Neural cell (in vitro differentiated cells): ENCODE measurements around the gene CATSPERE. TPM values are rescaled to one million over a fixed set of nuclear protein-coding genes. Genes with fewer than 3 reads are reported as not detected.

ENCODE experiments used
- H2AFZ ChIP-seq: fragments of 200-600, 300-800 bp; sonication (generic), shearing (Covaris generic); 2 replicates; pipeline ENCODE4 v1.6.0; 2014; ENCODE audit warnings: low read depth, mild to moderate bottlenecking, antibody characterized with exemption, low read length, moderate library complexity
- H3F3A ChIP-seq: fragments of 200-600 bp; shearing (Covaris generic); 2 replicates; pipeline ENCODE4 v1.6.1; 2016; ENCODE audit warnings: mild to moderate bottlenecking, moderate library complexity, mixed read lengths, antibody characterized with exemption, low read length; ENCODE audit not compliant: insufficient read depth, poor library complexity, severe bottlenecking
- H3K27ac ChIP-seq: fragments of 200-600, 300-800 bp; sonication (generic), shearing (Covaris generic); 2 replicates; pipeline ENCODE4 v1.5.1; 2014; ENCODE audit warnings: mild to moderate bottlenecking, low read length, moderate library complexity
- H3K27me3 ChIP-seq: fragments of 300-800, 200-600 bp; sonication (generic), shearing (Covaris generic); 2 replicates; pipeline ENCODE4 v1.6.0; 2014; ENCODE audit warnings: mild to moderate bottlenecking, low read depth, low read length, moderate library complexity; ENCODE audit not compliant: insufficient read depth
- H3K36me3 ChIP-seq: fragments of 300-800, 200-600 bp; sonication (generic), shearing (Covaris generic); 2 replicates; pipeline ENCODE4 v1.5.1; 2014; ENCODE audit warnings: mild to moderate bottlenecking, antibody characterized with exemption, low read length, moderate library complexity; ENCODE audit not compliant: insufficient read depth
- H3K4me2 ChIP-seq: fragments of 300-800, 200-600 bp; sonication (generic), shearing (Covaris generic); 2 replicates; pipeline ENCODE4 v1.6.0; 2014; ENCODE audit warnings: mild to moderate bottlenecking, low read length
- H3K4me3 ChIP-seq: fragments of 300-800, 200-600 bp; sonication (generic), shearing (Covaris generic); 2 replicates; pipeline ENCODE4 v1.5.1; 2014; ENCODE audit warnings: mild to moderate bottlenecking, low read length, moderate library complexity
- H3K79me2 ChIP-seq: fragments of 200-600 bp; shearing (Covaris generic); replicated peaks from 2 replicates; pipeline ENCODE4 v1.6.0; 2014; ENCODE audit warnings: mild to moderate bottlenecking, low read length, moderate library complexity; ENCODE audit not compliant: insufficient read depth
- H3K9ac ChIP-seq: fragments of 300-800, 200-600 bp; sonication (generic), shearing (Covaris generic); 2 replicates; pipeline ENCODE4 v1.6.1; 2016; ENCODE audit warnings: mild to moderate bottlenecking, low read length, mixed read lengths
- H3K9me2 ChIP-seq: fragments of 200-600 bp; shearing (Covaris generic); 2 replicates; pipeline ENCODE4 v1.6.1; 2016; ENCODE audit warnings: mild to moderate bottlenecking, low read length, mixed read lengths; ENCODE audit not compliant: insufficient read depth
- H3K9me3 ChIP-seq: fragments of 200-600, 300-800 bp; sonication (generic), shearing (Covaris generic); 2 replicates; pipeline ENCODE4 v1.6.1; 2016; ENCODE audit warnings: mild to moderate bottlenecking, mixed run types, low read length, moderate library complexity, mixed read lengths
- H4K20me1 ChIP-seq: fragments of 200-600 bp; shearing (Covaris generic); 2 replicates; pipeline ENCODE4 v1.6.1; 2016; ENCODE audit warnings: mild to moderate bottlenecking, mixed run types; ENCODE audit not compliant: insufficient read depth
- EP300 ChIP-seq: fragments of 450-650 bp; conservative IDR thresholded peaks from 2 replicates; pipeline ENCODE4 v1.6.1; 2014; ENCODE audit warnings: antibody characterized with exemption, mild to moderate bottlenecking, moderate library complexity; ENCODE audit not compliant: poor library complexity, severe bottlenecking
- POLR2AphosphoS5 ChIP-seq: IDR thresholded peaks from 2 replicates; pipeline ENCODE4 v1.6.1; 2012
- RAD21 ChIP-seq: fragments of 450-650 bp; conservative IDR thresholded peaks from 2 replicates; pipeline ENCODE4 v1.6.1; 2014; ENCODE audit warnings: antibody characterized with exemption, mild to moderate bottlenecking, moderate library complexity
- REST ChIP-seq: IDR thresholded peaks from 2 replicates; pipeline ENCODE4 v1.6.1; 2012; ENCODE audit warnings: borderline replicate concordance
- SMC3 ChIP-seq: fragments of 450-650 bp; conservative IDR thresholded peaks from 2 replicates; pipeline ENCODE4 v1.6.1; 2014; ENCODE audit warnings: antibody characterized with exemption, mild to moderate bottlenecking, moderate library complexity; ENCODE audit not compliant: poor library complexity
- TAF1 ChIP-seq: IDR thresholded peaks from 2 replicates; pipeline ENCODE4 v1.6.1; 2012; ENCODE audit warnings: low read depth
- polyA plus RNA-seq: library from polyadenylated mRNA; depleted of rRNA; stranded (reverse); fragments of >200 nt; gene quantifications from 2 replicates; pipeline ENCODE4 v1.2.3, GENCODE V29; 2014
- TF ChIP-seq, protein P1 (sequence below): fragments of 450-650 bp; IDR thresholded peaks from 2 replicates; pipeline ENCODE4 v1.5.1; 2014; ENCODE audit warnings: antibody characterized with exemption, mild to moderate bottlenecking, moderate library complexity; ENCODE audit not compliant: poor library complexity, severe bottlenecking

CATSPERE gene
- polyA plus RNA-seq, 1 donor from 2014 or later: 5.6 TPM

DNA sequence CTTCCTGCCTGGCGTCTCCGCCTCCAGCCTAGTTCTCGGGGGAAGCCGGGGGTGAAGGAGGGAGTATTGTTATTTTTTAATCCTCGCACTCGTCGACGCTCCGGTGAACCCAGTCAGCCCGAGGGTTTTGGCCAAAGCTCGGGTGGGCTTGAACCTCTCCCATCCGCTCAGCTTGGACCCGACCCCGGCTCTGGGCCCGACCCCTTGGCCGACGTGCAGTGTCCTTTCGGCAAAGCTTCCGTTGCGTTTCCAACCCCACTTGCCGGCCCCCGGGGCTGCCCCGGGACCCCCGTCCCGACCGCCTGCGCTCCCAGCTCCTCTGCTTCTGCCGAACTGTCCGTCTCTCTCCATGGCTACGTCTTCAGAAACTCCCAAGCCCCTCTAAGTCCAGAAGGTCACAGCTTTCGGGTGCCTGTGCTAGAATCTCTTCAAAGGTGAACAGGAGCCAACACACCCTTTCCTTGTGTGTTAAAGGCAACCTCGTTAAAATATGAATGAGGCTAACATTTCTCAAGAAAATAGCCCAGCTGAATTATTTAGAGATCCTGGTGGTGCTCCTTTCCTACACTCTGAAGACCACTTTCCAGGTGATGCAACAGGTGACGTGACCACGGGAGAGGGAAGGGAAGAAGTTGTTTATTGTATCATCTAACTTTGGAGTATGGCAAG is 192.5 kb downstream of the CATSPERE start:
- H3K9ac ChIP-seq: peak overlapping the region; percentile 78
- H3K27ac ChIP-seq: peak overlapping the region; percentile 51
- H3F3A ChIP-seq: no peaks in the 10 kb centered on the region
- no peaks in the 10 kb centered on the region for H4K20me1 ChIP-seq
- no peaks in the 10 kb centered on the region for H3K9me3 ChIP-seq
- H3K9me2 ChIP-seq: no peaks in the 10 kb centered on the region
- H3K27me3 ChIP-seq: no peaks in the 10 kb centered on the region
- H3K4me3 ChIP-seq: peak overlapping the region; percentile 93
- H2AFZ ChIP-seq: peak overlapping the region; percentile 58
- no peaks in the 10 kb centered on the region for H3K36me3 ChIP-seq
- peak overlapping the region; percentile 68 for H3K4me2 ChIP-seq
- H3K79me2 ChIP-seq: peaks cover 38% of the 10 kb centered on the region
- TF ChIP-seq REST (no peak), POLR2AphosphoS5 (no peak), SMC3 (no peak), EP300 (no peak), TAF1 (no peak), RAD21 (no peak)
- TF ChIP-seq, protein P1, sequence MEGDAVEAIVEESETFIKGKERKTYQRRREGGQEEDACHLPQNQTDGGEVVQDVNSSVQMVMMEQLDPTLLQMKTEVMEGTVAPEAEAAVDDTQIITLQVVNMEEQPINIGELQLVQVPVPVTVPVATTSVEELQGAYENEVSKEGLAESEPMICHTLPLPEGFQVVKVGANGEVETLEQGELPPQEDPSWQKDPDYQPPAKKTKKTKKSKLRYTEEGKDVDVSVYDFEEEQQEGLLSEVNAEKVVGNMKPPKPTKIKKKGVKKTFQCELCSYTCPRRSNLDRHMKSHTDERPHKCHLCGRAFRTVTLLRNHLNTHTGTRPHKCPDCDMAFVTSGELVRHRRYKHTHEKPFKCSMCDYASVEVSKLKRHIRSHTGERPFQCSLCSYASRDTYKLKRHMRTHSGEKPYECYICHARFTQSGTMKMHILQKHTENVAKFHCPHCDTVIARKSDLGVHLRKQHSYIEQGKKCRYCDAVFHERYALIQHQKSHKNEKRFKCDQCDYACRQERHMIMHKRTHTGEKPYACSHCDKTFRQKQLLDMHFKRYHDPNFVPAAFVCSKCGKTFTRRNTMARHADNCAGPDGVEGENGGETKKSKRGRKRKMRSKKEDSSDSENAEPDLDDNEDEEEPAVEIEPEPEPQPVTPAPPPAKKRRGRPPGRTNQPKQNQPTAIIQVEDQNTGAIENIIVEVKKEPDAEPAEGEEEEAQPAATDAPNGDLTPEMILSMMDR: no peak

DNA sequence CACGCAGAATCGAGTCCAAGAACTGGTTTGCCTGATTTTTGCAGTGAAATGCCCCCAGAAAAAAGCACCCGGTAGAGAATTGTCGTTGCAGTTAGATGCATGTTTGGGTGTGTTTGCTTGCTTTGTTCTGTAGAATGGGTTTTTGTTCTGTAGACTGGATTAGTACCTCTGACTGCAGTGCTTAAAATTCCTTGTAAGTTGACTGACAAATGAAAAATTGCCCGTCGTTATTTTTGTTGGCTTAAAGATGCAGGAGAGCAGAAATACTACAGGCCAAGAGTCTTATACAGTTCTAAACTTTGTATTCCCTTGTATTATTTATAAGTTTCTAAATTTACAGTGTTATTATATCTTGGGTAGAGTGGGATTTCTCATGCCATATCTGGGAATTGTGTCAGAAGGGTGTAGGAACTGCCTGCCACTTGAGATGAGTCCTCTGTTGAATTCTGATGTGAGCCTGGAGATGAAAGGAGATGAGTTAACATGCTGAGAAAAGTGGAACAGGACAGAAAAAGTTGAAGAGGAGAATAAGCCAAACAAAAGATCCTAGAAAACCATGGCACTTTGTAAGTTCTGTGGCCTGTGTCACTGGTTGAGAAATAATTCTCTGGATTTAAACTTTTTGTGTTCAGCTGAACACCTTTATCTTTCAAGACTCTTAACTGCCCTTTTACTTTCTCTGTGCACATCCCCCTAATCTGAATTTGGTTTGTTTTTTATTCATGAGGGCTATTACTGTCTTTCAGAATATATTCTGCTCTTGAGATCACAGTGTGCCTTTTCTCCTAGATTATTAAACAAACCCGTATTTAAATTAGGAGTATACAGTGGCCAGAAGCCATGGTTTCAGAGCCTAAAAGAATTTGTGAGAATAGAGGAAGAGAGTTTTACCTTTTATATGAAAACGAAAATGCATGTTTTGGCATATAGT is 193.3 kb downstream of the CATSPERE start:
- peak overlapping the region; percentile 78 for H3K9ac ChIP-seq
- no peaks in the 10 kb centered on the region for H3K9me2 ChIP-seq
- no peaks in the 10 kb centered on the region for H3K9me3 ChIP-seq
- peak overlapping the region; percentile 68 for H3K4me2 ChIP-seq
- H2AFZ ChIP-seq: no peak overlapping the region
- H3K4me3 ChIP-seq: peak overlapping the region; percentile 93
- no peak overlapping the region for H3K27ac ChIP-seq
- H3K36me3 ChIP-seq: no peaks in the 10 kb centered on the region
- H3K27me3 ChIP-seq: no peaks in the 10 kb centered on the region
- no peaks in the 10 kb centered on the region for H3F3A ChIP-seq
- peaks cover 45% of the 10 kb centered on the region for H3K79me2 ChIP-seq
- H4K20me1 ChIP-seq: no peaks in the 10 kb centered on the region
- TF ChIP-seq, protein P1: no peak
